CD4-positive, alpha-beta T cell treated with Interleukin-6 for 4 hours (primary cell): ENCODE measurements around the gene SP8.

Experiments
- DNase-seq: peaks from one replicate; pipeline ENCODE4 v3.0.0-alpha.2; 2020; ENCODE audit warnings: mixed read lengths

SP8 gene

GRCh38 chr7:20748853-20749252, 37.8 kb downstream of the SP8 start:
- DNase-seq, result no peak

GRCh38 chr7:20747001-20747400, 39.7 kb downstream of the SP8 start:
- DNase-seq, result no peak

- DNase-seq, result no peak
Measured at GRCh38 chr7:20745702-20746101, 41.0 kb downstream of the SP8 start.

GRCh38 chr7:20744954-20745446, 41.7 kb downstream of the SP8 start:
- no peak for DNase-seq

- DNase-seq, result no peak
Measured at GRCh38 chr7:20742913-20743312, 43.8 kb downstream of the SP8 start.

- no peak for DNase-seq
Measured at GRCh38 chr7:20741801-20742200, 44.9 kb downstream of the SP8 start.

- DNase-seq, result no peak
Measured at GRCh38 chr7:20738518-20739481, 47.9 kb downstream of the SP8 start.

GRCh38 chr7:20737840-20738448, 48.7 kb downstream of the SP8 start:
- DNase-seq, result no peak

GRCh38 chr7:20735346-20736065, 51.2 kb downstream of the SP8 start:
- no peak for DNase-seq
